ENCODE data around the gene UCN.
"Not testable (repeated sequence)": the region's sequence is repeated elsewhere in the genome, so short reads cannot be mapped to it uniquely, and the experiment has no call there.

Gene UCN

DNA sequence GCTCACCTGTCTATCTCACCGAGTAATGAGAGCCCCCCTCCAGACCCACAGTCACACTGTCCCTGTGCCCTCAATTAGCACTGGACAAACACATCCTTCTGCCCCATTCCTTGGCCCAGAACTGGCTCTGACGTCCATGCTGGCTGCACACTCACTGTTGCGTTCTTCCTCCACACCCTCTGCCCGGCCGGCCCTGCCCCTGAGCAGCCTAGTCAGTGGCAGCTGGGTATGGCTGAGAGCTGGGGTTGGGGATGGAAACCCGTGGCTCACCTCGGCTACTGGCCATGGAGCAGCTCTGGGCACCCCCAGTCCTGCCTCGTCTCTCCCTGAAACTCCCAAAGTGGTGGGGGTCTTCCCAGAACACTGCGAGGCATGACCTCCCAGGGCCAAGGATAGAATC, 6.5 kb upstream of the UCN start:
- no peak for DNase-seq (ENCODE audit: low read depth, low spot score)

DNA sequence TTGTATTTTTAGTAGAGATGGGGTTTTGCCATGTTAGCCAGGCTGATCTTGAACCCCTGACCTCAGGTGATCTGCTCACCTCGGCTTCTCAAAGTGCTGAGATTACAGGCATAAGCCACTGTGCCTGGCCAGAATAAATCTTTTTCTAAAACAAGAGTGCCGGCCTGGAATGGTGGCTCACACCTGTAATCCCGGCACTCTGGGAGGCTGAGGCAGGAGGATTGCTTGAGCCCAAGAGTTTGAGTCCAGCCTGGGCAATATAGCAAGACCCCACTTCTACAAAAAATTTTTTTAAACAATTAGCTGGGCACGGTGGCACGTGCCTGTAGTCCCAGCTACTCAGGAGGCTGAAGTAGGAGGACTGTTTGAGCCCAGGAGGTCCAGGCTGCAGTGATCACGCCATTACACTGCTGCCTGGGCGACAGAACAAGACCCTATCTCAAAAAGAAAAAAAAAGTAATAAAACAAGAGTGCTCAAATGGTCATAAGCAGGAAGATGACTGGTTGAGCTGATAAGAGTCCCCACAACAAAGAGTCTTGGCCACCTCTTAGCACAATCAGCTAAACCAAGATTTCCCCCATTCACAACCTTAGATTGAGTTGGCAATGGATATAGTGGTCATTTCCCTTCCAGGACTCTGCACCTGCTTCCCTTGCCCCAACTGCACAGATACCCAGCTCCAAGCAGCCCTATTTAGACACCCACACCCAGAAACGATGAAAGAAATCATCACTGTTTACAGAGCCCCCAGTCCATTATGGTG, 5.8 kb upstream of the UCN start:
- no peak for DNase-seq (ENCODE audit: low read depth, low spot score)

DNA sequence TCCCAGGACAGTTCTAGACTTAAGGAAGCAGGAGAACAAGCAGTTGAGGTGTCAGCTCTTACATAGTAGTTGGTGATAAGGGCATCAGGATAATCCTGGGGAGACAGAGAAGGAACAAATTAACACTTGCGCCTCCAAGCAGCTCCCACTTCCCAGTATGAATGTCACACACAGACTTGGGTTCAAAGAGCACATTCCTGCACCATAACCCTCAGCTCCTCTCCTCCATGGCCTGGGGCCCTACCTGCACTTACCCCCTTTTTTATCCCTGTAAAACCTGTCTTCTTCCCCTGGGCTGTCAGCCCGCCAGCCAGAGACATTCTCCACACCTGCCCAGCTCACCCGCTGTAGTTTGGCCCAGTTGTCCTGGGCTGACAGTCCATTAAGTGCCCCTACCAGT, 3.9 kb upstream of the UCN start:
- no peak for DNase-seq (ENCODE audit: low read depth, low spot score)

DNA sequence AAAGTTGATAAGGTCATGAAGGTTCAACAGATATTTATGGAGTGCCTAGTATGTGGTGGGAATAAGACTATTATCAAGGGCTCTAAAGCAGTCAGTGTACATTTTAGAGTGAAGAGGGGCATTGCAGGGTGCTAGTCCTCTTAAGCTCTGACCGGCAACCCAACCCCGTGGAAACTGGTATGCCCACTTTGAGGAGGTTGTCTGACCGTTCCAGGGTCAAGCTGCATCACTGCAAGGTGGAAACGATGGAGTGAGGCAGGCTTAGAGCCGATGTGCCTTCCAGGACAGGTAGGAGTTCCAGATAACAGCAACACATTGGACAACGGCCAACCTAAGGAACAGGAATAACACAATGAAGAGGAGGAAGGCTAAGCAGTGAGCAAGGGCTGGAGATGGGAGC, 1.4 kb upstream of the UCN start:
- DNase-seq (ENCODE audit: low read depth, low spot score): no peak

DNA sequence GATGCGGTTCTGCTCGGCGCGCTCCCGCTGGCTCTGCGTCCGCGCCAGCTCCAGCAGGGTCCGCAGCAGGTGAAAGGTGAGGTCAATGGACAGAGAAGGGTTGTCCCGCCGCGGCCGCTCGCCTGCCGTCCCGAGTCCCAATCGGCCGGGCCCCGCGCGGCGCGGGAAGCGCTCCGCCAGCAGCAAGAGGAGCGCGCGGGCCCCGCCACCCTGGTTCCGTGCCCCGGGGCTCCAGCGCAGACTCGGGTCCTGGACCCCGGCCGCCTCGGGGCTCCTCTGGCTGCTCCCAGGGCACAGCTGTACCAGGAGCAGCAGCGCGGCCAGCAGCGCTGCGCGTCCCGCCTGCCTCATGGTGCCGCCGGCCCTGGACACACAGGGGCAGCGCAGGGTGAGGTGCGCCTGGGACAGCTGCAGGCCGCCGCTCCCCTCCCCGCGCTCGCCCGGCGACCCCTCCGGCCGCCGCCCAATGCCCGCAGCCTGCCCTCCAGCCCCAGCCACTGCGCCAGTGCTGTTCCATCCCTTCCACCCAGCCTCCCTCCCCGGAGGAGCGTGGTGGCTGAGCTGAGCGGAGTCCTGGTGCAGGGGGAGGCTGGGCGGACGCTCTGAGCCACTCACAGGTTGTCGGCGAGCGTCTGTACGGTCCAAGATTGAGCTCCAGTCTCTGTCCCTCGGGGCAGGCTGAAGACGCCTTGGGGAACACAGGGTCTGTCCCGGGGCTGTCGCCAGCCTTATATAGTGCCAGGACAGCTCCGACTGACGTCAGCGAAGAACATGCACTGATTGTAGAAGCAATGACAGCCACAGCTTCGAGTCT, 493 bp downstream of the UCN start:
- no peak for DNase-seq (ENCODE audit: low read depth, low spot score)

DNA sequence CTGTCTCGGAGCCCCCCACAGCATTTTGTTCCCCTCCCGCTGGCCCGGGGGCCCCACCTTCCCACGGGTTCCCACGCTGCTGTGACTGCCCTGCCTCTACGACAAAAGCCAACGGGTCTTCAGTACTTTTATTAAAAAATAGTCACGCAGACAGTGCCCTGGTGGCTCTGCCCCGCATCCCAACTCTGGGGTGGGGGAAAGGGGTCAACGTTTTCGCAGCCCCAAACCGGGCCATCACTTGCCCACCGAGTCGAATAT, 1.0 kb downstream of the UCN start:
- no peak for DNase-seq (ENCODE audit: low read depth, low spot score)

DNA sequence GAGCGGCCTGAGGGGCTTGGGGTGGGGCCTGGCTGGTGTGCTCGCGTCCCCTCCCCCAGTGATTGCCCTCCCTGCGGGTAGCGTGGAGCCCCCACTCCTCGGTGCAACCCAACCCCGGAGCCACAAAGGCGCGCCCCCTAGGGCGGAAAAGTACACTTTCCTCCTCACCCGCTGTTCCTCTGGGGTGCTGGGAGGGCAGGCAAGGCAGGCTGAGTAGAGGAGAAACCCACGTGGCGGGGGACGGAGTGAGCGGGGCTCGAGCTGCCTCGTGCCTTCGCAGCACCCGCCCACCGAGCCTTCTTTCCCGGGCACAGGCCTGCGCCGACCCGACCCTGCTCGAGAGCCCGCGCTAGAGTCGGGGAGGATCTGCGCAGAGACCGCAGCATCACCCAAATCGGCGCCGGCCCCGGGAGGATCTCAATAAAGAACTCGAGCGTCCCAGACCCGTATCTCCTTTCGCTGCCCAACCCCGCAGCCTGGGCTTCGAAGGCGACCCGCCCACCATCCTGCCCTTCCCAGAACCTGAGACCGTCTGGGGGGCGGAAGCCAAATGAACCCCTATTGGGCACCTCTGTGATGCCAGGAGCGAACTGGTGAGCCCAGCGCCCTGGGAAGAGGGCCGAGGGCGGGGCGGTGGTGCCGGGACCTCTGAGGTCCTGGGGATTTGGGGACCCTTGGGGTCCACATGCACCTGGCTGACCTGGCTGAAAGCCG, 1.5 kb downstream of the UCN start:
- no peak for DNase-seq (ENCODE audit: low read depth, low spot score)

DNA sequence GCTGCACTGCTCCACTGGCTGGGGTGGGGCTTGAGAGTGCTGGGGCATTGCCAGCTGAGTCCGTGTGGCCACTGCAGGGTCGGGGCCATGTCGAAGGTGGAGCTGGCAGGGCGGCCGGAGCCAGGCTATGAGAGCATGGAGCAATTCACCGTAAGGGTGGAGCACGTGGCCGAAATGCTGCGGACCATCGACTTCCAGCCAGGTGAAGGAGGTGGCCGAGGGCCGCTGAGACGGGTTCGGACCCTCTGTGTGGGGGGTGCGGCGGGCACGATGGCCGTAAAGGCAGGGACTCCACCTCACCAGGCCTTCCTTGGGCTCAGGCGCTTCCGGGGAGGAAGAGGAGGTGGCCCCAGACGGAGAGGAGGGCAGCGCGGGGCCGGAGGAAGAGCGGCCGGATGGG, 2.1 kb downstream of the UCN start:
- no peak for DNase-seq (ENCODE audit: low read depth, low spot score)

DNA sequence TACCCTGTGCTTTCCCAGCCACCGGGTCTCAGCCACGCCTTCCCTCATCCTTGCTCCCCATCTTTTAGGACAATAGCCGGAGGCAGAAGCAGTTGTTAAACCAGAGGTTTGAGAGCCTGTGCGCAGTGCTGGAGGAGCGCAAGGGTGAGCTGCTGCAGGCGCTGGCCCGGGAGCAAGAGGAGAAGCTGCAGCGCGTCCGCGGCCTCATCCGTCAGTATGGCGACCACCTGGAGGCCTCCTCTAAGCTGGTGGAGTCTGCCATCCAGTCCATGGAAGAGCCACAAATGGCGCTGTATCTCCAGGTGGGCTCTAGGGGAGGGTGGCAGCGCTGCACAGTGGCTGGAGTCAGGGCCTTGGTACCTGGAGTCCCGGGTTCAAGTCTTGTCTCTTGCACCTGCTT, 2.7 kb downstream of the UCN start:
- no peak for DNase-seq (ENCODE audit: low read depth, low spot score)

DNA sequence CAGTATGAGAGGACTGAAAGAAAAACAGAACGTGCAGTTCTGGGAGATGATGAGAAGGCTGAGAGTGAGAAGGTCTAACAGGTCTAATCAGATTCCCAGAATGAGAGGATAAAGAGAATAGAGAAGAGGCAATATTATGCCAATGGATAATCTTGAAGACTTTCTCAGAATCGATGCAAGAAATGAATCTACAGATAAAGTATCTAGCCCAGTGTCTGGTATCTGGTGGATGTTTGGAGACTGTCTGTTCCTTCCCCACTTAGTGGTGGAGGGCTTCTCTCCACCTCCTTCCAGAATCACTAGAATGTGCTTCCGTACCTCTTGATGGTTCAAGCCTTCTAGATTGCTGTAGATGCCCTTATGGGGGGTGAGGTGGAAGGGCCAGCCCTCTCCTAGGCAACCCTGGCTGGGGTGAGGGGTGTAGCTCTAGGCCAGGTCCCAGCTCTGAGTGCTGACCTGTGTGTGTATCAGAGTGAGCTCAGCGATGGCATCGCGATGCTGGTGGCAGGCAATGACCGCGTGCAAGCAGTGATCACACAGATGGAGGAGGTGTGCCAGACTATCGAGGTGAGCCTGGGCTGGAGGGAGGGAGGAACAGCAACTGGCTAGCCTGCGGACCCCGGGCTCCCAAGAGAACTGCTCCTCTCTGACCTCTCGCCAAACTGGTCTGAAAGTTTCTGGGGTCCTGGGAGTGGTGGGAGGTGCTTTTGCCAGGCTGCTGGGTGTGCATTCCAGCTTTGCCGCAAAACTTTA, 3.6 kb downstream of the UCN start:
- no peak for DNase-seq (ENCODE audit: low read depth, low spot score)

DNA sequence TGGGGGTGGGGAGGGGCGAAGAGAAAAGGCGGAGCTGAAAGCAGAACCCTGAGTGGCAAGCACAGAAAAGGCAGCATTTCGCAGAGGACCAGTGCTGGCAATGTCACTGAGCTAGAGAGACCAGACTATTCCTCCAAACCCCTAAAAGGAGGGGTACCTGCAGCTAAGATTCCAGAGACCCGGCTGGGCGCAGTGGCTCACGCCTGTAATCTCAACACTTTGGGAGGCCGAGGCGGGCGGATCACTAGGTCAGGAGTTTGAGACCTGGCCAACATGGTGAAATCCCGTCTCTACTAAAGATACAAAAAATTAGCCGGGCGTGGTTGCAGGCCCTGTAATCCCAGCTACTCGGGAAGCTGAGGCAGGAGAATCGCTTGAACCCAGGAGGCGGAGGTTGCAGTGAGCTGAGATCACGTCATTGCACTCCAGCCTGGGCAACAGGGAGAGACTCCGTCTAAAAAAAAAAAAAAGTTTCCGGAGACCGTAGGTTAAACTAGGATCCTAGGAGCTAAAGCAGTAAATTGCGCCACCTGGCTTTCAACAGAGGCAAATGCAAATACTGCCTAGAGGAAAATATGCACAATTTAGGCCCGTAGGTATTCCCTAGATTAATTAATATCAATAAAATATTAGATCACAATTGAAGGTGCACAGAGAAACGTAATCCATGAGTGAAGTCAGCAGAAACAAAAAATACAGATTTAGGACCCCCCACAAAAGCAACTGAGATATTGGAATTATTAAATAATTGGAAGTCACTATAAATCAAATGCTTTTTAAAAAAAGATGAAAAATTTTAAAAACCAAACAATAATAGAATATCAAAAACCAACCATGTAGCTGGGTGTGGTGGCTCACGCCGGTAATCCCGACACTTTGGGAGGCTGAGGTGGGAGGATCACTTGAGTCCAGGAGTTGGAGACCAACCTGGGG, 4.9 kb downstream of the UCN start:
- no peak for DNase-seq (ENCODE audit: low read depth, low spot score)

DNA sequence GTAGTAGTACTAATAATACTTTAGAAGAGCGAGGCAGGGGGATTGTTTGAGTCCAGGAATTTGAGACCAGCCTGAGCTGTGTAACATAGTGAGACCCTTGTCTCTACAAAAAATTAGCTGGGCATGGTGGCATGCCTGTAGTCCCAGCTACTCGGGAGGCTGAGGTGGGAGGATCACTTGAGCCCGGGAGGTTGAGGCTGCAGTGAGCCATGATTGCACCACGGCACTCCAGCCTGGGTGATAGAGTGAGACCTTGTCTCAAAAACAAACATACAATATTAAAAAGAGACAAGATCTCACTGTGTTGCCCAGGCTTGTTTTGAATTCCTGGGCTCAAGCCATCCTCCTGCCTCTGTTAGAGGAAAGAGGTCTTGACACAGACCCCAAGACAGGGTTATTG, 7.6 kb downstream of the UCN start:
- not testable (repeated sequence) for DNase-seq (ENCODE audit: low read depth, low spot score)

DNA sequence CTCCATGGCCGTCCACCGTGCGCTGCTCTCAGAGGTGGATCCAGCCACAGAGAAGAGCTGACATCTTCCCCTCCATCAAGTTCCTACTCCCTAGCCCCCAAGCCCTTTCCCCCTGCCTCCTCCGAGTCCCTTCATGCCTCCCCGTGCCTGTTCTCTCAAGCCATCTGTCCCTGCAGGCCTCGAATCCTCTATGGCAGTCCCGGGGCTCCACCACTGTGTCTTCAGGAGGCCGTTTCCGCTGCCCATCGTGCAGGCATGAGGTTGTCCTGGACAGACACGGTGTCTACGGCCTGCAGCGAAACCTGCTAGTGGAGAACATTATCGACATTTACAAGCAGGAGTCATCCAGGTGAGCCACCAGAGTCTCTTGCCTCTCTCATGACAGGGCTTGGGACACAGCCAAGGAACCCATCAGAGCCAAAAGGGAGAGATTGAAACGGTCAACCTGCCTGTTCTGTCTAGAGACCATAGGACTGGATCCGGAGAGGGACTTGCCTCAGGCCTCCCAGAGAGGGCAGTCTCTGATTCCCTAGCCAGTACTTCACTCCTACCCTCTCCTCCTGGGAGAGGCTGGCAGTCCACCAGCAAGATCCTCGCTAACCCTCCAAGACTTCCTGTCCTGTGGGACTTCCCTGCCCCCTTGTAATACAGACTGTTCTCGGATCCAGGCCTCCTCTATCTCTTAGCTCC, 9.7 kb downstream of the UCN start:
- DNase-seq (ENCODE audit: low read depth, low spot score): no peak

DNA sequence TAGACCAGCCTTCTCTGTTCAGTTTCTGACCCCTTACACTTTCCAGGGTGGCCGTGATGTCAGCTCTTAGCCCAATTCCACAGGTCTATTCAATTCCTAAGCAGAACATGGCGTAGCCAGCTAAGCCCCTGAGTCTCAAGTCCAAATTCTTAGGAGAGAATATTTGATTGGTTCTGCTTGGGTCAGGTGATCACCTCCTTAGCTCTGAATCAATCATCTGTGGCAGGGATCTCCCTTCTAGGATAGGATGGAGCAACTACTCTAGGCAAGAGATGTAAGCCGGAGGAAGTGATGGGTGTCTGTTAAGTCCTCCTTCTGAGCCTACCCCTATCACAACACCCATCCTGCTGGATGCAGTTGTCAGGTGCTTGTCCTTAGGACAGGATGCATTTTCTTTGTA, 11.1 kb downstream of the UCN start:
- no peak for DNase-seq (ENCODE audit: low read depth, low spot score)

DNA sequence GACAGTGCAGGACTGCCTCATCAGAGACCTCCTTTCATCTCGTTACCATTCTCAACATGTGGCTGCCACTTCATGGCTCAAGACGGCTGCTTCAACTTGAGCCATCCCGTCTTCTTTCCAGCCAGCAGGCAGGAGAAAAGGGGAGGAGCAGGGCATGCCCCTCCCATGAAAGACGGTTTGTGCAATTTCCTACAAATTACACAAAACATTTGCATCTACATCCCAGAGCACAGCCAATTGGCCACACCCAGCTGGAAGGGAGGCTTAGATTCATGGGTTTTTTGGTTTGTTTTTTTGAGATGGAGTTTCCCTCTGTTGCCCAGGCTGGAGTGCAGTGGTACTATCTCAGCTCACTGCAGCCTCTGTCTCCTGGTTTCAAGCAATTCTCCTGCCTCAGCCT, 11.8 kb downstream of the UCN start:
- DNase-seq (ENCODE audit: low read depth, low spot score): no peak

DNA sequence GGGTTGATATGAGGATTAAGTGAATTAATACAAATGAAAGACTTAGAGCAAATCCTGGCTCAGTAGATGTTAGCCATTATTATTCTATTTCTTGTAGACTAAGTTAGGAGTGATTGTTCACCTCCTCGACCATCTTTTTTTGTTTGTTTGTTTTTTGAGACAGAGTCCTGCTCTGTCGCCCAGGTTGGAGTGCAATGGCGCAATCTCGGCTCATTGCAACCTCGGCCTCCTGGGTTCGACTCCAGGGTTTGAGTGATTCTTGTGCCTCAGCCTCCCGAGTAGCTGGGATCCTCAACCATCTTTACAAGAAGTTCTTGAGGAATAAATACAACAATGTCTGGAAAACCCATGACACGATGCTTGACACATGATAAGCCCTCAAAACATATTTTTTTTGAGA, 13.3 kb downstream of the UCN start:
- no peak for DNase-seq (ENCODE audit: low read depth, low spot score)

DNA sequence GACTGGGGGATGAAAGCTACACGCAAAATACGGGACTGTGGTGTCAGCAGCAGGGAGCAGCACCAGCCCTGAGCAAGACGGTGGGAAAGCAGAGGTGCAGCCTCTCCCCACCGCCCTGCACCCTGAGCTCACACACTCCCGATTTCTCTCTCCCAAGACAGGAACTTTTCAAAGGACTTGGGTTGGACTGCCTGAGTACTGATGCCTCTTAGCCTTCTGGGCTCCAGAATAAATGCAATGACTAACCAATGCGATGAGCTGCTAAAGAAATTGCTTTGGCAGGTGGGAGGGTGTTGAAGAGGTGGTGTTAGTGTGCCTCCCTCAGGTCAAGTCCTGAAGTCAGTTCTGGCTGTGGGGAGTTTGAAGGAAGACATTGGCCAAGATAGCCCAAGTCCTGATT, 16.4 kb downstream of the UCN start:
- peak; percentile 57 for DNase-seq (ENCODE audit: low read depth, low spot score)

DNA sequence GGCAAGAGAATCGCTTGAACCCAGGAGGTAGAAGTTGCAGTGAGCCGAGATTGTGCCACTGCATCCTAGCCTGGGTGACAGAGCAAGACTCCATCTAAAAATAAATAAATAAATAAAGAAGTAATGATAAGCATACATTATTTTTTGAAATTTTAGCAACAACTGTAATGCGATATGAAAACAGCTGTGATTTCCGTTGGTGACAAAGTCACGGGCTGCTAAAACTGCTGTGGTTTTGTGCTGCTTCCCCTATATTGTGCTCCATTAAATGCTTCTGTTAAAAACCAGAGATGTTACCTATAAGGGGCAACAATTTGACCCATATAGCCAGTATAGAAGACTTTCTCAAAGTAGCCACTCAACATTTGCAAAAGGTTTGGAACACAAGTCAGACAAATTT, 17.7 kb downstream of the UCN start:
- DNase-seq (ENCODE audit: low read depth, low spot score): no peak

DNA sequence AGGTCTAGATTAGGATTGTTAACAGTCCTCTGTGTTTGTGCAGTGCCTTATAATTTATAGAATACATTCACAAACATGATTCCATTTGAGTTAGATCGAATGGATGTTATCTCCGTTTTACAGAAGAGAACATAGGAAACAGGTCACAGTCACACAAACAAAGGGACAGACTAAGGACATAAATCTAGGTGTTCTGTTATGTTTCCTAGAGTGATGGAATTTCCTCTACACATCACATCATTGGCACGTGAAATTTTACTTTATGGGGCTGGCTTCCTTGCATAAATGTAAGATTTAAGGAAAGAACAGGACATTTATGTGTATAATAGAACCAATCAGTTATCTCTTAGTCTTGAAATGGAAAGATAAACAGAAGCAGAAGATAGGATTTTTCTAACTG, 19.6 kb downstream of the UCN start:
- DNase-seq (ENCODE audit: low read depth, low spot score): no peak

DNA sequence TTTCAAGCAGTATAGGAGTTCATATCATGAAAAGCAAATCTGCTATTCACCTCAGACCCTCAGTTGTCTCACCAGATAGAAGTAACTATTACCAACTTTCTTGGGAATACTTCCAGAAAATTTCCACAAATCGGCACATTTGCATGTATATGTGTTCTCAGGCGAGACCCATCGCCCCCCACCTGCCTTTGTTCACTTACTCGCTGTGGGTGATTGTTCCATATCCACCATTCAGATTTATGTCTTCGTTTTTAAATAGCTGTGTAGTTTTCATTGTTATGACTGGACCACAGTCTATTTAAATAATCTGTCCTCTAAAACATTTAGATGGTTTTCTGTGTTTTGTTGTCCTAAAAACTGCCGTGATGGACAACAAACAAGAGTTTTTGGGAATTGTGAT, 22.8 kb downstream of the UCN start:
- no peak for DNase-seq (ENCODE audit: low read depth, low spot score)

DNA sequence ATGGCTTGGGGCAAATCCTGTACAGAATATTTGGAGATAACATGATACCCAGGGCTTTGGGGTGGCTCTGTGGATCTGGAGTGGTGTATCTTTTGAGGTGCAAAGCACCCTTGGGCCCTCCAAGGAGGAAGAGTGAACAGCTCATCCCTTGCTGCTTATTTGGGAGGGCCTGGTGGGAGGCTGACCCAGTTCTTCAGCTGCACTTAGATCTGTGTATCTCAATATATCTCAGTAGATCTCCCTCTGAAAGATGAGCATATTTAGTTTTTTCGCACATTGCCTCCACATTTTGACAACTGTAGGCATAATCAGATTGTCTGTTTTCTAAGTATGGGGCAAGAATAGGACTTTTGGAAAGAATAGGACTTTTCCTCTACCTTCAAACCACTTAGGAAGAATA, 23.2 kb downstream of the UCN start:
- no peak for DNase-seq (ENCODE audit: low read depth, low spot score)

All from iPS DF 19.7 (cell line).